Neural cell (in vitro differentiated cells): Measurements from ENCODE around the gene SETSIP.

Source experiments
- EP300 ChIP-seq: fragments of 450-650 bp; conservative IDR thresholded peaks from 2 replicates; pipeline ENCODE4 v1.6.1; 2014; ENCODE audit warnings: antibody characterized with exemption, mild to moderate bottlenecking, moderate library complexity; ENCODE audit not compliant: poor library complexity, severe bottlenecking
- EZH2 ChIP-seq: fragments of 200-600, 300-800 bp; shearing (Covaris generic), sonication (generic); IDR thresholded peaks from 2 replicates; pipeline ENCODE4 v1.6.1; 2014; ENCODE audit warnings: antibody characterized with exemption, low read length, borderline replicate concordance, mild to moderate bottlenecking; ENCODE audit not compliant: insufficient read depth, poor library complexity, severe bottlenecking
- POLR2AphosphoS5 ChIP-seq: IDR thresholded peaks from 2 replicates; pipeline ENCODE4 v1.6.1; 2012
- RAD21 ChIP-seq: fragments of 450-650 bp; conservative IDR thresholded peaks from 2 replicates; pipeline ENCODE4 v1.6.1; 2014; ENCODE audit warnings: antibody characterized with exemption, mild to moderate bottlenecking, moderate library complexity
- SMC3 ChIP-seq: fragments of 450-650 bp; conservative IDR thresholded peaks from 2 replicates; pipeline ENCODE4 v1.6.1; 2014; ENCODE audit warnings: antibody characterized with exemption, mild to moderate bottlenecking, moderate library complexity; ENCODE audit not compliant: poor library complexity
- TAF1 ChIP-seq: IDR thresholded peaks from 2 replicates; pipeline ENCODE4 v1.6.1; 2012; ENCODE audit warnings: low read depth
- TF ChIP-seq, protein P1 (sequence below): fragments of 450-650 bp; IDR thresholded peaks from 2 replicates; pipeline ENCODE4 v1.5.1; 2014; ENCODE audit warnings: antibody characterized with exemption, mild to moderate bottlenecking, moderate library complexity; ENCODE audit not compliant: poor library complexity, severe bottlenecking
- TF ChIP-seq, protein P2 (sequence below): IDR thresholded peaks from 2 replicates; pipeline ENCODE4 v1.6.1; 2012; ENCODE audit warnings: borderline replicate concordance

DNA sequence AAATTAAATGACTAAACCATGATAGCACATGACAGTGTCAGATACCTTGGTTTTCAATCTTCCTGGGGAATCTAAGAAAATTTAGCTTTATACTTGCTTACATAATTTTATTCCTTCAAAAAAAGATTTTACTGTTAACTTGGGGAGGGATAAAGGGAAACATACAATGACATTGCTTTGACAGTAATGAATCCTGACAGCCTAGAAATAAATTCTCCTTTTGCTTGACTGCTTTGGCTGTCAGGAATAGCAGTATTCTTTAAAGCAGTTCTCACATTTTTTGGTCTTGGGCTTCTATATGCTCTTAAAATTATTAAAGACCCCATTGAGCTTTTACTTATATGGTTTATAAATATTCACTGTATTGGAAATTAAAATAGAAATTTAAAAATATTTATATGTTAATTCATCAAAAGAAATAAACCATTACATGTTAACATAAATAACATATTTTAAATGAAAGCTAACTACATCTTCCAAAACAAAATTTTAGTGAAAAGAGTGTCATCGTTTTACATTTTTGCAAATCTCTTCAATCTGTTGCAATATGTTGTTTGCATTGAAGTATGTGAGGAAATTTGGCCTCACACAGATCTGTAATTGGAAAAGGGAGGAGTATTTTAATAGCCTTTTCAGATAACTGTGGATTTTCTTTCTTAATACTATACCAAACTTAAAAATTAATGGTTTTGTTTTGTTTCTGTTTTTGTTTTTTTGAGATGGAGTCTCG is 29.3 kb downstream of the SETSIP start:
- TF ChIP-seq TAF1 = no peak
- TF ChIP-seq, protein P1, sequence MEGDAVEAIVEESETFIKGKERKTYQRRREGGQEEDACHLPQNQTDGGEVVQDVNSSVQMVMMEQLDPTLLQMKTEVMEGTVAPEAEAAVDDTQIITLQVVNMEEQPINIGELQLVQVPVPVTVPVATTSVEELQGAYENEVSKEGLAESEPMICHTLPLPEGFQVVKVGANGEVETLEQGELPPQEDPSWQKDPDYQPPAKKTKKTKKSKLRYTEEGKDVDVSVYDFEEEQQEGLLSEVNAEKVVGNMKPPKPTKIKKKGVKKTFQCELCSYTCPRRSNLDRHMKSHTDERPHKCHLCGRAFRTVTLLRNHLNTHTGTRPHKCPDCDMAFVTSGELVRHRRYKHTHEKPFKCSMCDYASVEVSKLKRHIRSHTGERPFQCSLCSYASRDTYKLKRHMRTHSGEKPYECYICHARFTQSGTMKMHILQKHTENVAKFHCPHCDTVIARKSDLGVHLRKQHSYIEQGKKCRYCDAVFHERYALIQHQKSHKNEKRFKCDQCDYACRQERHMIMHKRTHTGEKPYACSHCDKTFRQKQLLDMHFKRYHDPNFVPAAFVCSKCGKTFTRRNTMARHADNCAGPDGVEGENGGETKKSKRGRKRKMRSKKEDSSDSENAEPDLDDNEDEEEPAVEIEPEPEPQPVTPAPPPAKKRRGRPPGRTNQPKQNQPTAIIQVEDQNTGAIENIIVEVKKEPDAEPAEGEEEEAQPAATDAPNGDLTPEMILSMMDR = no peak
- no peak for TF ChIP-seq POLR2AphosphoS5
- TF ChIP-seq, protein P2, sequence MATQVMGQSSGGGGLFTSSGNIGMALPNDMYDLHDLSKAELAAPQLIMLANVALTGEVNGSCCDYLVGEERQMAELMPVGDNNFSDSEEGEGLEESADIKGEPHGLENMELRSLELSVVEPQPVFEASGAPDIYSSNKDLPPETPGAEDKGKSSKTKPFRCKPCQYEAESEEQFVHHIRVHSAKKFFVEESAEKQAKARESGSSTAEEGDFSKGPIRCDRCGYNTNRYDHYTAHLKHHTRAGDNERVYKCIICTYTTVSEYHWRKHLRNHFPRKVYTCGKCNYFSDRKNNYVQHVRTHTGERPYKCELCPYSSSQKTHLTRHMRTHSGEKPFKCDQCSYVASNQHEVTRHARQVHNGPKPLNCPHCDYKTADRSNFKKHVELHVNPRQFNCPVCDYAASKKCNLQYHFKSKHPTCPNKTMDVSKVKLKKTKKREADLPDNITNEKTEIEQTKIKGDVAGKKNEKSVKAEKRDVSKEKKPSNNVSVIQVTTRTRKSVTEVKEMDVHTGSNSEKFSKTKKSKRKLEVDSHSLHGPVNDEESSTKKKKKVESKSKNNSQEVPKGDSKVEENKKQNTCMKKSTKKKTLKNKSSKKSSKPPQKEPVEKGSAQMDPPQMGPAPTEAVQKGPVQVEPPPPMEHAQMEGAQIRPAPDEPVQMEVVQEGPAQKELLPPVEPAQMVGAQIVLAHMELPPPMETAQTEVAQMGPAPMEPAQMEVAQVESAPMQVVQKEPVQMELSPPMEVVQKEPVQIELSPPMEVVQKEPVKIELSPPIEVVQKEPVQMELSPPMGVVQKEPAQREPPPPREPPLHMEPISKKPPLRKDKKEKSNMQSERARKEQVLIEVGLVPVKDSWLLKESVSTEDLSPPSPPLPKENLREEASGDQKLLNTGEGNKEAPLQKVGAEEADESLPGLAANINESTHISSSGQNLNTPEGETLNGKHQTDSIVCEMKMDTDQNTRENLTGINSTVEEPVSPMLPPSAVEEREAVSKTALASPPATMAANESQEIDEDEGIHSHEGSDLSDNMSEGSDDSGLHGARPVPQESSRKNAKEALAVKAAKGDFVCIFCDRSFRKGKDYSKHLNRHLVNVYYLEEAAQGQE = no peak
- TF ChIP-seq RAD21 = no peak
- TF ChIP-seq SMC3 = no peak
- TF ChIP-seq EP300 = no peak
- no peak for TF ChIP-seq EZH2
